Stimulated activated CD4-positive, alpha-beta T cell treated with anti-CD3 and anti-CD28 coated beads, Interleukin-15, amount 100 ng/mL, for 24 hours (primary cell): Measurements from ENCODE around the gene PSKH1.
"Not testable (repeated sequence)": the region's sequence is repeated elsewhere in the genome, so short reads cannot be mapped to it uniquely, and the experiment has no call there.

Experiments used
- DNase-seq: peaks from one replicate; pipeline ENCODE4 v3.0.0-alpha.2; 2020

PSKH1 gene

DNA sequence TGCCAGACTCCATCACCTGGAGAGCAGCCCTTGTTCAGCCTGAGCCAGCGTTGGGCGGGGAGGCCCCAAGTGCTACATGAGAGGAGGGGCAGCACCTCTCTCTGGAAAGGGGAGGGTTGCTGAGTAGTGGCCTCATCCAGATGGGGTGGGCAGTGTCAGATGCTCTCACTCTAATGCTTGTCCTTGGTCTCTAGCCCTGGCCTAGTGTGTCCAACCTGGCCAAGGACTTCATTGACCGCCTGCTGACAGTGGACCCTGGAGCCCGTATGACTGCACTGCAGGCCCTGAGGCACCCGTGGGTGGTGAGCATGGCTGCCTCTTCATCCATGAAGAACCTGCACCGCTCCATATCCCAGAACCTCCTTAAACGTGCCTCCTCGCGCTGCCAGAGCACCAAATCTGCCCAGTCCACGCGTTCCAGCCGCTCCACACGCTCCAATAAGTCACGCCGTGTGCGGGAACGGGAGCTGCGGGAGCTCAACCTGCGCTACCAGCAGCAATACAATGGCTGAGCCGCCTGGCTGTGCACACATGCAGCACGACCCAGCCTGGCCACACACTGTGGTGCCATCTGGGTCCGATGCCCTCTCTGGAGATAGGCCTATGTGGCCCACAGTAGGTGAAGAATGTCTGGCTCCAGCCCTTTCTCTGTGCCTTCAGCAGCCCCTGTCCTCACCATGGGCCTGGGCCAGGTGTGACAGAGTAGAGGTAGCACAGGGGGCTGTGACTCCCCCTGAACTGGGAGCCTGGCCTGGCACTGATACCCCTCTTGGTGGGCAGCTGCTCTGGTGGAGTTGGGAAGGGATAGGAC, 34.3 kb downstream of the PSKH1 start:
- no peak for DNase-seq

DNA sequence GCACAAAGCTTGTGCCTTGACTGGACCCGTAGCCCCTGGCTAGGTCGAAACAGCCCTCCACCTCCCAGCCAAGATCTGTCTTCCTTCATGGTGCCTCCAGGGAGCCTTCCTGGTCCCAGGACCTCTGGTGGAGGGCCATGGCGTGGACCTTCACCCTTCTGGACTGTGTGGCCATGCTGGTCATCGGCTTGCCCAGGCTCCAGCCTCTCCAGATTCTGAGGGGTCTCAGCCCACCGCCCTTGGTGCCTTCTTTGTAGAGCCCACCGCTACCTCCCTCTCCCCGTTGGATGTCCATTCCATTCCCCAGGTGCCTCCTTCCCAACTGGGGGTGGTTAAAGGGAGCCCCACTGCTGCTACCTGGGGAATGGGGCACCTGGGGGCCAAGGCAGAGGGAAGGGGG, 35.1 kb downstream of the PSKH1 start:
- no peak for DNase-seq

DNA sequence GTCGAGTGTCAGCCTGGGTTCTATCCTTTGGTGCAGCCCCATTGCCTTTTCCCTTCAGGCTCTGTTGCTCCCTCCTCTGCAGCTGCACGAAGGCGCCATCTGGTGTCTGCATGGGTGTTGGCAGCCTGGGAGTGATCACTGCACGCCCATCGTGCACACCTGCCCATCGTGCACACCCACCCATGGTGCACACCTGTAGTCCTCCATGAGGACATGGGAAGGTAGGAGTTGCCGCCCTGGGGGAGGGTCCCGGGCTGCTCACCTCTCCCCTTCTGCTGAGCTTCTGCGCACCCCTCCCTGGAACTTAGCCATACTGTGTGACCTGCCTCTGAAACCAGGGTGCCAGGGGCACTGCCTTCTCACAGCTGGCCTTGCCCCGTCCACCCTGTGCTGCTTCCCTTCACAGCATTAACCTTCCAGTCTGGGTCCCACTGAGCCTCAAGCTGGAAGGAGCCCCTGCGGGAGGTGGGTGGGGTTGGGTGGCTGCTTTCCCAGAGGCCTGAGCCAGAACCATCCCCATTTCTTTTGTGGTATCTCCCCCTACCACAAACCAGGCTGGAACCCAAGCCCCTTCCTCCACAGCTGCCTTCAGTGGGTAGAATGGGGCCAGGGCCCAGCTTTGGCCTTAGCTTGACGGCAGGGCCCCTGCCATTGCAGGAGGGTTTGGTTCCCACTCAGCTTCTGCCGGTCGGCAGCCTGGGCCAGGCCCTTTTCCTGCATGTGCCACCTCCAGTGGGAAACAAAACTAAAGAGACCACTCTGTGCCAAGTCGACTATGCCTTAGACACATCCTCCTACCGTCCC, 35.7 kb downstream of the PSKH1 start:
- DNase-seq: peak; percentile 85

DNA sequence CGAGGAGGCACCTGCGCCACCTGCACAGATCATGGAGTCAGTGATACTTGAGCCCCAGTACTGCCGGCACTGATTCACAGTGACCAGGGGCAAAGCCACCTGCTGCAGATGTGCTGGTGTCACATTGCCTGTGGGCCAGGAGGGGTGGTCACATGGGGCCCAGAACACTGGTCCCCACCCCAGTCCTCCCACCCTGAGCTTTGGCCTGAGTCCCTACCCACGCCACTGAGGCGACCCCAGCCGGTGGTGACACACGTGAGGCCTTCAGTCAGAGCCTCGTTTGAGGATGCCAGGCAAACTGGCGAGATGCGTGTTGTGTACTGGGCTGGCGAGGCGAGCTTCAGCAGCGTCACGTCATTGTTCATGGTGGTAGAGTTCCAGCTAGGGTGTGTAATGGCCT, 37.1 kb downstream of the PSKH1 start:
- no peak for DNase-seq

DNA sequence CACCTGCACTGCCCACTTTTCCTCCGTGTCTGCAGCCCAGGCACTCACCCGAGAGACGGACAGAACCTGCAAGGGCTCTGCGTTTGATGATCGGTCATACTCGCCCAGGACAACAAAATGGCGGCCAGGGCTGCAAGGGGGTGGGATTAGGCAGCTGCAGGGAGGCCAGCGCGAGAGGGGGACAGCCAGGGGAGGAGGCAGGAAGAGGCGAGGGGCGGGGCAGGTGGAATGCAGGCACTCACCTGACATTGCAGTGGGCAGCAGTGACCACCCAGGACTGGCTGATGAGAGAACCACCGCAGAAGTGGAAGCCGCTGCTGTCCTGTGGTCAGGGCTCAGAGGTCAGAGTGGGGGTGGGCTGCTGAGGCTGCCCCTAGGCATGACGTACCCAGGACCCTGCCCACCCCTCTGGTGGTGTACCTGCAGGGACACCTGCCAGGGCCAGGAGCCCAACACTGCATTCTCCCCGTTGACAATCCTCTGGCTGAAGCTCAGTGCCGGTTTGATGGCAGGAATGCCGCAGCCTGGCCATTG, 37.7 kb downstream of the PSKH1 start:
- DNase-seq: no peak

DNA sequence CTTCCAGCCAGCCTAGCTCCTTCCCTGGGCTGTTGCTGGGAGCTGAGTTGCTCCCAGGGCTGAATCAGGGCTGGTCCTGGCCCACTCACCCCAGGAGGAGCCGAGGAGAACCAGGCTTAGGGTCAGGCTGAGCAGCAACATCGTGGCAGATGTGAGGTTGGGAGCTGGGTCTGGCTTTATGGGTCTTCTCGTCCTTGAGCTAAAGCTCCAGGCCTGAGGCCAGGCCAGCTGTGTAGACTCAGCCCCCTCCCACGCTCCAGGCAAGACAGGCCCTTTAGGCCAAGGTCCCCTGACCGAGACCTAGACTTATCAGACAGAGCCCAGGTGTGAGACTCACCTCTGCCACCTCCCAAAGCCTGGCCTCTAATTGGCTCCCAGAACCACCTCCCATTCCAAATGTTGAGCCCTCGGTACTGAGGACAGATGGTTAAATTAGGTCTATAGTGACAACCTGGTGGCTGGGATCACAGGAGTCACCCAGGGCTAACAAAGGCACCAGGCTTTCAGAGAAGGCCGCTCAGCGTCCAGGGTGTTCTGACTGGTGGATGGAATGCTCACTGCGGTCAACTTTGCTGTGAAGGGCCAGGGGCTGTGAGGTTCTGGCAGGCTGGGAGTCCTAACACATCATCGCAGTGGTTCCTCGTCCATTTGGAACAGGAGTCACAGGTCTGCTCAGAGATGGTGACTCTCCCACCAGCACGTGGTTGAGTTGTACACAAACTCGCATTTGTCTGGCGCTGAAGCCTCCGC, 38.8 kb downstream of the PSKH1 start, which contains the start of gene CTRL:
Gene CTRL, minus strand, starts transcription at position 151 of the 750 bp plus-strand sequence. Its CDS starts 10 bp downstream, at position 141.
- DNase-seq: no peak

DNA sequence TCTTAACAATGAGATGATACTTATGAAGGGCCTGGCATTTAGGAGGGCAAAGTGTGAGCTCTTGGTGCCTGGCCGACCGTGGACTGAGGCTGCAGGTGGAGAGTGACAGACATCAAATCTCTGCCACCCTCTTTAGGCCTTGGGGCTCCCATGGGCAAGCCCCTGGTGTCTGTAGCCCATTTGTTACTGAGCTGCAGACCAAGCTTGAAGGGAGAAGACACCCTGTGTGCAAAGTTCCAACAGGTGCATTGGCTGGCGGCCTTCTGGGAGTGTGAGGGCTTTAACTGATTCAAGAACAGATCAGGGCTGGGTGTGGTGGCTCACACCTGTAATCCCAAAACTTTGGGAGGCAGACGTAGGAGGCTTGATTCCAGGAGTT, 39.4 kb downstream of the PSKH1 start:
- DNase-seq: no peak

DNA sequence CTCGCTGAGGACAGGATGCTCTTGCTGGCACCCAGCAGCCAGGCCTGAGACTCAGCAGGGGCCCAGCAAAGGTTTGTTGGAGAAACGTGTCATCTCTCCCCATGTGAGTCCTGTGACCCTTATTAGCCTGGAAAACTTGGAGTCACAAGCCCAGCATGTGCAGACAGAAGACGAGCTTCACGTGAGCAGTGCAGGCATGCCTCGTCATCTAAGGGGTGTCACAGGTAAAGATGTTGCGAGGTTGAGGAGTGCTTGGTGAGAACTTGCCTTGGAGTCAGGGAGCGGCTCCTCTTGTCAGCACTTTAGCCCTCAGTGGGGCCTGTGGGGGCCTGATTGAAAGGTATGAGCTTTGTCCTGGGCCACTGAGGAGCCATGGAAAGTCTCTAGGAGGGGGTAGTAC, 40.8 kb downstream of the PSKH1 start:
- no peak for DNase-seq

DNA sequence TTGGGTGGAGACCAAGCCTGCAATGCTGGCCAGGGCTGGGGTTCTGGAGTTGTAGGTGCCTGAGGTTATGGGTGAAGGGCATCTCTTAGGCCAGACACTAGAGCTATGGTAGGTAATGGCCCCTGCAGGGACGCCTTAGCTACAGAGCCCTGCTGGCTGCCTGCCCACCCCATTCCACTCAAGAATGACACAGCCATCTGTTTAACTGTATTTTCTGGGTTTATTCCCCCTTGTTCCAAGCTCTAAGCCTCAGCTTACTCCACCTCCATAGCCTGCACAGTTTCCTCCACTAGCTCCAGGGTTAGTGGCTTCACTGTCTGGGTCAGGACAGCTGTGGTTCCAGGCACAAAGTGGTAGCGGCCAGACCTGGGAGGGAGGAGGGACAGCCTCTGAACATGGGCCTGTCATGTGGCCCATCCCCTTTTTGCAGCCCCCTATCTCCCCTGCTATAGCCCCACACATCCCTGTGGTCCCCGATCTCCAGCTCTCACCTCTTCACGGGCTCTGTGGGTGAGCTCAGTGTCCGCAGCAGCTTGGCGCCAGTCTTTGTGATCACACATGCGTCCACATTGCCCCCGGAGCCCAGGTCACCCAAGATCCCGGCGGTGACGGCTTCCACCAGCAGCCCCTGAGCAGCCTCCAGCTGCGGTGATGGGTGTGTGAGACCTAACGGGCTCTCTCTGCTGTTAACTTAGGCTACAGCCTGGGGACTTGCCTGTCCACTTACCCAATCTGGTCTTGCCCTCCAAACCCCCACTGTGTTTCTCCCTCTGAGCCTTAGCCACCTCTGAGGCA, 41.4 kb downstream of the PSKH1 start:
- DNase-seq: no peak

DNA sequence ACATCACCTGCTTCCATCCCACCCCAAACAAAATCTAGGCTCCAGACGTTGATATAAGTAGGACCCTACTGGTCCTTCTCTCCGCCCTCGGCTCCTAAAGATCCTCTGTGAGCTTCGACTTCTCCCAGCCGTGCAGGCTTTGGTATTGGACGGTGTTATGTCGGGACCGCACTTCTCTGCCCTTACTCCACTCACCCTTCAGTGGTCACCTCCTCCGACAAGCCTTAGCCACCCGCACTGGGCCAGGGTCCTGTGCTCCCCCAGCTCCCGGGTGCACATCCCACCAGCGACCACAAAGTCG, 42.0 kb downstream of the PSKH1 start:
- no peak for DNase-seq

DNA sequence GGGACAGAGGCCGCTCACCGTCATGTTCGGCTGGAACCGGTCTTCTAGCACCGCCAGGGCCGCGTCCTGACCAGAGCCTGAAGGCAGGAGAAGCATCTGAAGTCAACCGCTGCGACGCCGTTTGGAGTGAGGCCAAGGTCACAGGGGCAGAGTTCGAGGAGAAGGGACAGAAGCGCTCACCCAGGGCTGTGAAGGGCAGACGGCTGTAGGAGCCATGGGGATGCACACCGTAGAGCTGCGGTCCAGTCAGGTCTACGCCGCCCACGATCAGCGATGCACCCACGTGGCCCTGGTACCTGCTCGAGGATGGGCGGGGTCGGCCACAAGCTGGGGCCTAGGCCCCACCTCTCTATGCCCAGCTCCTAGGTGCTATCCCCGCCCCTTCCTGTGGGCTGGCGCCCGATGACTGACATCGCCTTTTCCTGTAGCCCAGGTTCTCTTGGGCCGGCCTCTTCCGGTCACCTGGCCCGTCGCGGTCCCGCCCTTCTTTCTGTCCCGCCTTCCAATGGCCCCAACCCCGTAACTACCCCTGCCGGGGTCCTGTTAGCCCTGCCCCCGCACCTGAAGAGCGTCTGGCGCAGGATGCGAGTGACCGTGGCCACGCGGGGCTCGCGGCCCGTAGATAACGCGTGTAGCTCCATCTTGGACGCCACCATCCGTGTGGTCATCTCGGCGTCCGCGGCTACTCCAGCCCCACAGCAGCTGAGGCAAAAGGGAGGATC, 42.5 kb downstream of the PSKH1 start:
- peak; percentile 99 for DNase-seq

DNA sequence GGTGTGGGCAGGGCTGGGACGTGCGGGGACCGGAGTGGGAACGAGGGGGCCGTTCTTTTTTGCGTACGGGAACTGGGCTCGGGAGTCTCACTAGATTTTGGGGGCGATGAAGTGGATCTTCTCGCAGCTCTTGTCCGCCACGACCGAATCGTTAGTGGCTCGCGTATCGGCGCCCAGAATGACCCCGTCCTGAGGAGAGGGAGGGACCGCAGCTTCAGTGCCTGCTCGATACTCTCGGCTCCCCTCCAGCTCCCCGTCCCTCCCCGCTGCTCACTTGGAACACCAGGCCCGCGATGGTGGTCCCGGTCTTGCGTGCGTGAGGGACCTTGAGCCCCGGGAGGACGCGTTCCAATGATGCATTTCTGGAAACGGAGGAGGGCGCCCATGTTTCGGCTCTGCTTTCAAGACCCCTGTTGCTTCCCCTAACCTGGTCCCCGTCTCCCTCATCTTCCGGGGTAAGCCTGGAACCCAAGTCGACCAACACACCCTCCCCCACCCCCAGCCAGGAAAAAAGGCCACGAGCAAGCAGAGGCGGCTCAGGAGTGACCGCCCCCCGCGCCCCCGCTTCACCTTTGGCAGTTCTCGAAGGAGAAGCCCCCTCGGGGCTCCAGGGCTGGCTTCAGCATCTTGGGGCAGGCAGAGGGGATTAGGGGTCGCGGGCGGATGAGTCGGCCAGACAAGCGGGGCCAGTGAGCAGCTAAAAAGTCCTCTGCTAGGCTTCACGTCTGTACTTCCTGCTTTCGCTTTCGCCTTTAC, 43.2 kb downstream of the PSKH1 start, which contains the start of gene PSMB10:
Gene PSMB10, minus strand, starts transcription at position 727 of the 756 bp plus-strand sequence. Its CDS starts 101 bp downstream, at position 626.
- DNase-seq: peak; percentile 71

DNA sequence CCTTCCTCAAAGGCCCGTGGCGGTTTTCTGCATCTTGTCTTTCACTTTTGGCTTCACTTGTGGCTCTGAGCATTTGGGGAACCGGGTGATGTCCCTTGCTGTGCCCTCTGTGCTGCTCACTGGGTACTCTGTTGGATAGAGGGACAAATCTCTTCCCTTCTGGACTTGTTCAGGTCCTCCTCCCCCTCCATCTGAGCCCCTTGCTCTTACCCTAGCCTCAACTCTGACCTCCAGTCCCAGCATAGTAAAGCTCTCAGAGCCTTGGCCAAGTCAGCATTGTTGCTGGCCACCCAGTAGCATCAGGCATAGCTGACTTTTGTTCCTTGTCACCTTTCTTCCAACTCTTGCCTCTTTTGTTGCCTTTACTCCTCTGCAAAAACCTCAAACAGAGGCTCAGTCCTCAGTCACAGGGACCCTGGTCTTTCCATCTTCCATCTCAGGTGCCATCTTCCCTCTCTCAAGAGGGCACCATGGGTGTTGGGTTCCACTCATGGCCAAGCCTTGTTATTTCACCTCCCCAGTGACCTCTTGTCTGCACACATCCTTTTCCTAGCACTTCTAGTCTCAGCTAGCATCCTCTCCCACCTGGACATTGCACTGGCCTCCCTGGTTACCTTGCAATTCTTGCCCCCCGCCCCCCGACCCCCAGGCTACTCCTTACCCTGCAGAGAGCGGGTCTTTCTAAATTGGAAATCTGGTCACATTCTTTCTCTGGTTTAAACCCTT, 44.0 kb downstream of the PSKH1 start:
- peak; percentile 83 for DNase-seq

DNA sequence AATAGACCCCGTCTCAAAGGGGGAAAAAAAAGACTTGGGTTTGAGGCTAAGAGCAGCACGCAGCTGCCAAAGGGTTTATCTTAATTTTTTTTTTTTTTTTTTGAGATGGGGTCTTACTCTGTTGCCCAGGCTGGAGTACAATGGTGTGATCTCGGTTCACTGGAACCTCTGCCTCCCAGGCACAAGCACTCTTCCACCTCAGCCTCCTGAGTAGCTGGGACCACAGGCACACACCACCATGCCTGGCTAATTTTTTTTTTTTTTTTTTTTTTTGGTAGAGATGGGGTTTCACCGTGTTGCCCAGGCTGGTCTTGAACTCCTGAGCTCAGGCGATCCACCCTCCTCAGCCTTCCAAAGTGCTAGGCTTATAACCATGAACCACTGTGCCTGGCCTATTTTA, 44.7 kb downstream of the PSKH1 start:
- not testable (repeated sequence) for DNase-seq

DNA sequence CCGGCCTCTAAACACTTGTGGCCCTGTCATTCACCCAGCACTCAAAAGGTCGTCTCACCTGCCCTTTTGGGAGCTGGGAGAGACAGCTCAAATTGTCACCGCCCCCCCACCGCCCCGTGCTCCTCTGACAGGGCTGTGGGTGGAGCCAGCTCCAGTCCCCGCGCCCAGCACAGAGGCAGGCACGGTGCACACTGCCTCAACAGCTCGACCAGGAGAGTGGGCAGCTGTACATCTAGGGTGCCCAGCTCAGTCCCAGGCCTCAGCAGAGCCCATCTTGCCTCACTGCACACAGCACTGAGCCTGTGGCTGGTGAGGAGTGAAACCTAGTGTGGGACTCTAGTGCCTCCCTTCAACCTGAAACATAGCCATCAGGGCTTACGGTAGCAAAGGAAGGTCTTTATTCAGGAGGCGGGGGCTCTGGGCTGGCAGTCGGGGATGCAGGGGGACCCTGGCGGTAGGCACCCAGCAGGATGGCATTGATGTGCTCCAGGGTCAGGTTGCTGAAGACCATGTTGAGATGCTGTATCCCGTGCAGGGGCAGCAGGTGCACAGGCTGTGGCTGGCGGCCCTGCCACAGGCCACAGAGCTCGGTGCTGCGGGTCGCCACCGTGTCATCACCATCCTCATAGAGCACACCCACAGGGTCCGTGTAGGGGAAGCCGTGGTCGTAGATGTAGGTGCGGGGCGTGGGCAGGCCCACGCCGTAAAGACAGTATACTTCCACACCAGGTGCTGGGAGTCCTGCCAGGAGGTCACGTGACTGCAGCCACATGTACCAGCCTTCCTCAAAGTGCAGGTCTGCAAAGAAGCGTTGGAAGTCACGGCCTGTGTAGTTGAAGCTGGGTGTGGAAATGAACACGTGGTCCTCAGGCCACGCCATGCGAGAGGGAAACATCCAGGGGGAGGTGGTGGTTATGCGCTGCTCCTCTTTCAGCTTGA, 46.7 kb downstream of the PSKH1 start:
- DNase-seq: peak; percentile 77

DNA sequence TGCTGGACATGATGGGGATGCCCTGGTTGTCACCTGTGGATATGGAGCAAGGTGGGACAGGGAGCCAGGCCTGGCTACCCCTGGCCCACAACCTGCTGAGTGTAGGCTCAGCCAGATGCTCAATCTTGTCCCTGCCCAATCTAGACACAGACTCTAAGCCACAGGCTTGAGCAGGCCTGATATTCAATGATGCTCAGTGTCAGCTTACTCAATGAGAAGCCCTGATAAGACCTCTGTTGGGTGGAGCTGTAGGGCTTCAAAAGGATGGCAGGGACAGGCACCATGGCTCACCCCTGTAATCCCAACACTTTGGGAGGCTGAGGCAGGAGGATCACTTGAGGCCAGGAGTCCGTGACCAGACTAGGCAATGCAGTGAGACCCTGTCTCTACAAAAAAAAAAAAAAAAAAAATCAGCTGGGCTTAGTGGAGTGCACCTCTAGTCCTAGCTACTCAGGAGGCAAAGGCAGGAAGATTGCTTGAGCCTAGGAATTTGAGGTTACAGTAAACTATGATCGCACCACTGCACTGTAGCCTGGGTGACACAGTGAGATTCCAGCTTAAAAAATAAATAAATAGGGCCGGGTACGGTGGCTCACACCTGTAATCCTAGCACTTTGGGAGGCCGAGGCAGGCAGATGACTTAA, 47.5 kb downstream of the PSKH1 start:
- no peak for DNase-seq

DNA sequence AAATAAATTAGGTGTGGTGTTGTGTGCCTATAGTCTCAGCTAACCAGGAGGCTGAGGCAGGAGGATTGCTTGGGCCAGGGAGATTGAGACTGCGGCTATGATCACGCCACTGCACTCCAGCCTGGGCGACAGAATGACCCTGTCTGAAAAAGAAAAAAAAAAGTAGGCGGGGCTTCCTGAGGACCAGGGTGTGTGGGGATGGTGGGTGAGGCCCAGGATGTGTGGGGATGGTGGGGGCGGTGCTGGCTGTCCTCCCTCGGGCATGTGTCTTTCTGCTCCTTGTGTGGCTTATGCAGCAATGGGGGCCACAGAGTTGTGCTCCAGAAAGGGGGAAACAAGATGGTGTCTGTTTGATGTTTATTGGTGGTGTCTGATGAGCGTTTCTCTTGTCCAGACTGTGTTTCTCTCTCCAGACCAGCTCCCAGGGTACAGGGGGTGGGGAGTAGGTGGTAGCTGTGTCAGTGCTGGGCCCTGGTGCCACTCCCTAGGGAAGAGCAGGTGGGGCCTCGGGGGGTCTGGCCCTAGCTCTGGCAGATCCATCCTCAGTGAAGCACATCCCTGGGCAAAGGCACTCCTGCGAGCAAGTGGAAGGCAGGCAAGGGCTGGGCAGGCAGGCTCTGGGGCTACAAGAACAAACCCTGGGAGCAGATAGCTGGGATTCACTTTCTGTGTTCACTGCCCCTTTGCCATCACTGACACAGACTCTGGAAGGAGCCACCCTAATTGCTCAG, 48.6 kb downstream of the PSKH1 start:
- DNase-seq: no peak

DNA sequence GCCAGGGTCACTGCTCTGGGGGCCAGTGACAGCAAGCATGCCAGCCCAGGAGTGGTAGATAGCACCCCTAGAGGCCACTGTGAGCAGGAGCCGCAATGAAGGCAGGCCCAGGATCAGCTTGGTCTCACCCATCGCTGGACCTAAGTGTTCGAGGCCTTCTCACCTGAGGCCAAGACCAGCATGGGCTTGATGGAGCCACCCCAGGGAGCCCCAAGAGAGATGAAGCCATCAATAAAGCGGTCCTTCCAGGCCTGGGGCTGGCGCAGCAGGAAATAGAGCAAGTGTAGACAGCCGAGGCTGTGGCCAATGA, 49.1 kb downstream of the PSKH1 start:
- peak; percentile 59 for DNase-seq
